Keratinocyte (primary cell): ENCODE measurements around the gene ZBP1. TPM values are rescaled to one million over a fixed set of nuclear protein-coding genes. Genes with fewer than 3 reads are reported as not detected.

Experiments used
- DNase-seq: peaks from one replicate; pipeline ENCODE4 v3.0.0-alpha.2; 2011; ENCODE audit warnings: low read depth, missing footprints, low spot score
- FAIRE-seq: peaks from 2 replicates; lab custom pipeline; 2011; peaks lifted over from hg19 to GRCh38; lab: Jason Lieb, UNC
- H2AFZ ChIP-seq: 2 replicates; pipeline ENCODE4 v1.6.0; 2012; ENCODE audit warnings: low read length, control low read depth, inconsistent platforms; ENCODE audit not compliant: control insufficient read depth
- H3K27ac ChIP-seq: 2 replicates; pipeline ENCODE4 v1.5.1; 2011; ENCODE audit warnings: low read length; ENCODE audit not compliant: control insufficient read depth, insufficient read depth
- H3K27me3 ChIP-seq: 3 replicates; pipeline ENCODE4 v1.6.0; 2011; ENCODE audit warnings: low read length; ENCODE audit not compliant: control insufficient read depth, insufficient read depth; ENCODE audit errors: extremely low read depth
- H3K36me3 ChIP-seq, 2 experiments: 2 replicates in 1 of 2; 3 replicates in 1 of 2; pipeline ENCODE4 v1.5.1; 2011; ENCODE audit warnings: low read length in 2 of 2, mild to moderate bottlenecking in 1 of 2; ENCODE audit not compliant: control insufficient read depth in 2 of 2, insufficient read depth in 2 of 2; ENCODE audit errors: extremely low read depth in 1 of 2
- H3K4me1 ChIP-seq: 3 replicates; pipeline ENCODE4 v1.5.1; 2011; ENCODE audit warnings: low read length; ENCODE audit not compliant: control insufficient read depth, insufficient read depth; ENCODE audit errors: extremely low read depth
- H3K4me2 ChIP-seq: 3 replicates; pipeline ENCODE4 v1.6.0; 2011; ENCODE audit warnings: low read depth, low read length; ENCODE audit not compliant: control insufficient read depth, insufficient read depth; ENCODE audit errors: extremely low read depth
- H3K4me3 ChIP-seq, 3 experiments: fragments of 200-600 bp in 1 of 3; sonication (generic) in 1 of 3; 2 replicates in 2 of 3; 3 replicates in 1 of 3; pipeline ENCODE4 v1.5.1; 2011 to 2016; ENCODE audit warnings: low read length in 3 of 3, mild to moderate bottlenecking in 3 of 3, control low read depth in 2 of 3, inconsistent platforms in 1 of 3, low read depth in 1 of 3, mixed read lengths in 1 of 3, mixed run types in 1 of 3, moderate library complexity in 1 of 3; ENCODE audit not compliant: control insufficient read depth in 2 of 3, insufficient read depth in 2 of 3; ENCODE audit errors: extremely low read depth in 1 of 3
- H3K79me2 ChIP-seq: 2 replicates; pipeline ENCODE4 v1.6.0; 2012; ENCODE audit warnings: low read length; ENCODE audit not compliant: control insufficient read depth, insufficient read depth
- H3K9ac ChIP-seq: 3 replicates; pipeline ENCODE4 v1.6.0; 2011; ENCODE audit warnings: low read length; ENCODE audit not compliant: control insufficient read depth, insufficient read depth; ENCODE audit errors: extremely low read depth
- H3K9me1 ChIP-seq: 3 replicates; pipeline ENCODE4 v1.6.0; 2011; ENCODE audit warnings: low read length; ENCODE audit not compliant: control insufficient read depth, insufficient read depth; ENCODE audit errors: extremely low read depth
- H3K9me3 ChIP-seq: 2 replicates; pipeline ENCODE4 v1.5.1; 2012; ENCODE audit warnings: low read depth, low read length; ENCODE audit not compliant: control insufficient read depth
- H4K20me1 ChIP-seq: 3 replicates; pipeline ENCODE4 v1.6.0; 2011; ENCODE audit warnings: low read length; ENCODE audit not compliant: control insufficient read depth, insufficient read depth; ENCODE audit errors: extremely low read depth
- CTCF ChIP-seq, 3 experiments: IDR thresholded peaks in 1 of 3; conservative IDR thresholded peaks in 1 of 3; optimal IDR thresholded peaks in 1 of 3; 2 replicates in 2 of 3; 3 replicates in 1 of 3; pipeline versions ENCODE3 to v1.5.1; 2011; ENCODE audit warnings: low read length in 3 of 3, mild to moderate bottlenecking in 3 of 3, moderate library complexity in 2 of 3, control low read depth in 1 of 3, inconsistent platforms in 1 of 3; ENCODE audit not compliant: insufficient read depth in 2 of 3; ENCODE audit errors: extremely low read depth in 1 of 3
- EZH2 ChIP-seq: IDR thresholded peaks from one replicate; pipeline ENCODE4 v1.6.1; 2012; ENCODE audit warnings: inconsistent platforms, mild to moderate bottlenecking, low read length, moderate library complexity
- dilution Hi-C: fragments of 300-500 bp; cut with MboI; formaldehyde crosslinking; loops from one replicate; pipeline ENCODE4 v1.7.0; 2020; ENCODE audit warnings: low sequenced_read_pairs; ENCODE audit not compliant: extremely low pct_ligation_motif_present
- polyA plus RNA-seq, 5 experiments: library from polyadenylated mRNA; depleted of rRNA in 3 of 5; stranded (reverse) in 3 of 5; stranded (forward) in 1 of 5; unstranded in 1 of 5; fragments of >200 nt; gene quantifications; 1 replicate in 1 of 5; 2 replicates in 3 of 5; 3 replicates in 1 of 5; pipeline versions ENCODE4 v1.2.1 to v1.2.3, GENCODE V29; 2011 to 2012; ENCODE audit warnings: missing spikeins in 2 of 5, low read depth in 1 of 5, low replicate concordance in 1 of 5

ZBP1 gene
- polyA plus RNA-seq, 1 donor (not counting 4 experiments of a cell fraction or from before 2014, with no cell fraction given): 0.08 TPM

DNA sequence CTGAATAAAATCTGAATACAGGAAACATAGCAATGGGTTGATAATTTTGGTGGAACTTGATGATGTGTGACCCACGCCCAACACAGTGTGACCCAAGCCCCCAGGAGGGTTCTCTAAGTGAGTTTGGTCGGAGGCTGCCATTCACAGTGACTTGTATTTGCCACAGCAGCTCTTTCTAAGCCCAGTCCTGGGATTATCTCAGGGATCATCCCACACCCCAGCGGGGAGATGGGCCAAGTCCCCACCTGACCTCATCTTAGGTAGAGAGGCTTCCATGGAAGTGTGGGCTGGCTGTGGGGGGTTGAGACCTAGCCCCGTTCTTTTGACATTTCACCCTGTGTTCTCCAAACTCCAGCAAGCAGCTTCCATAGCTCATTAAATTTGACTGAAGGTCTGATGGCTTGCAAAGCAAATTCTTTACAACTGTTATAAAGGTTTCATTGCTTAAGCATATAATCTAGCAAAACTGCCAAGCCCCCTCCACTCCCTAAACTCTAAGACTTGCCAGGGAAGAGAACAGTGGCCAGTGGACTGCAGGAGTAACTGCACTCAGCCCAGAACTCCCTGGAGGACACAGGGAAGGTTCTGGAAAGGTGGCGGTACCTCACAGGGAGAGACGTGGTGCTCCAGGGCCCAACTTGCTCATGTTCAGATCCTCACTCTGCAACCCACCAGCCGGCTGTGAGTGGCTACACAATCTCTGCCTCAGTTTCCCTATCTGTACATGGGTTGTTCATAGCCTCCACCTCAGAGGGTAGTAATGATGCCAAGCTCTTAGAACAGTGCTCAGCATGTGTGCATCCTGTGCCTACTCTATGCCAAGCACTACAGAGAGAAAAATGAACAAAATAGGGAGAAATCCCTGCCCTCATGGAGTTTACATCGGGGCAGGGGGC, 60.3 kb downstream of the ZBP1 start:
- Histone ChIP-seq H3K4me2 (no peak overlapping the region), H4K20me1 (no peaks in the 10 kb centered on the region), H3K36me3 (no peaks in the 10 kb centered on the region), H2AFZ (no peak overlapping the region), H3K4me3 (no peak overlapping the region), H3K4me1 (no peaks in the 10 kb centered on the region), H3K27me3 (peaks cover 58% of the 10 kb centered on the region), H3K9ac (no peak overlapping the region), H3K9me3 (no peaks in the 10 kb centered on the region), H3K9me1 (no peaks in the 10 kb centered on the region), H3K79me2 (no peaks in the 10 kb centered on the region), H3K27ac (no peak overlapping the region)
- no peak for DNase-seq
- FAIRE-seq: no peak
- no peak for TF ChIP-seq EZH2
- no peak for TF ChIP-seq CTCF (optimal IDR thresholded peaks at IDR 0.05 in 1 of 3, IDR thresholded peaks at IDR 0.05 in 1 of 3, conservative IDR thresholded peaks at IDR 0.05 in 1 of 3; ENCODE audit: extremely low read depth in 1 of 3, insufficient read depth in 2 of 3, low read length in 3 of 3)
- dilution Hi-C loops: no loop called here

GRCh38 chr20:57559289-57559634, 61.0 kb downstream of the ZBP1 start:
- Histone ChIP-seq H3K9ac (no peak overlapping the region), H3K27me3 (peaks cover 61% of the 10 kb centered on the region), H3K4me1 (no peaks in the 10 kb centered on the region), H3K4me2 (no peak overlapping the region), H3K27ac (no peak overlapping the region), H3K36me3 (no peaks in the 10 kb centered on the region), H3K4me3 (no peak overlapping the region), H4K20me1 (no peaks in the 10 kb centered on the region), H3K79me2 (no peaks in the 10 kb centered on the region), H3K9me1 (no peaks in the 10 kb centered on the region), H3K9me3 (no peaks in the 10 kb centered on the region), H2AFZ (no peak overlapping the region)
- TF ChIP-seq EZH2: no peak
- no peak for TF ChIP-seq CTCF (optimal IDR thresholded peaks at IDR 0.05 in 1 of 3, IDR thresholded peaks at IDR 0.05 in 1 of 3, conservative IDR thresholded peaks at IDR 0.05 in 1 of 3; ENCODE audit: extremely low read depth in 1 of 3, insufficient read depth in 2 of 3, low read length in 3 of 3)
- dilution Hi-C loops: no loop called here
- no peak for FAIRE-seq
- DNase-seq: no peak
